Measurements from ENCODE around the gene CRYGC. TPM values are rescaled to one million over a fixed set of nuclear protein-coding genes. Genes with fewer than 3 reads are reported as not detected.
A peak's percentile ranks its signal among the peaks of the same experiment; 100 is the strongest.
"Not testable (repeated sequence)": the region's sequence is repeated elsewhere in the genome, so short reads cannot be mapped to it uniquely, and the experiment has no call there.

CRYGC gene
- polyA plus RNA-seq, 1 donor: not detected

DNA sequence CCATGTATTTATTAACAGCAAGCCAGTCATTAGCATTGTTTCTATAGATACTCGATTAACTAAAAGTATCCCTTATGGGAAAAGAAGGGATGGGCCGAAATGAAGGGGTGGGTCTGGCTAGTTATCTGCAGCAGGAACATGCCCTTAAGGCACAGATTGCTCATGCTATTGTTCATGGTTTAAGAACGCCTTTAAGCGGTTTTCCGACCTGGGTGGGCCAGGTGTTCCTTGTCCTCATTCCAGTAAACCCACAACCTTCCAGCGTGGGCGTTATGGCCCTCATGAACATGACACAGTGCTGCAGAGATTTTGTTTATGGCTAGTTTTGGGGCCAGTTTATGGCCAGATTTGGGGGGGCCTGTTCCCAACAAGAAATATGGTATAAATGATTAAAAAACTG lies 8.7 kb upstream of the CRYGC start:
- WGBS (ENCODE audit: insufficient coverage, low lambda C conversion rate): no CpG with 5 or more reads among the region's 7 CpGs

DNA sequence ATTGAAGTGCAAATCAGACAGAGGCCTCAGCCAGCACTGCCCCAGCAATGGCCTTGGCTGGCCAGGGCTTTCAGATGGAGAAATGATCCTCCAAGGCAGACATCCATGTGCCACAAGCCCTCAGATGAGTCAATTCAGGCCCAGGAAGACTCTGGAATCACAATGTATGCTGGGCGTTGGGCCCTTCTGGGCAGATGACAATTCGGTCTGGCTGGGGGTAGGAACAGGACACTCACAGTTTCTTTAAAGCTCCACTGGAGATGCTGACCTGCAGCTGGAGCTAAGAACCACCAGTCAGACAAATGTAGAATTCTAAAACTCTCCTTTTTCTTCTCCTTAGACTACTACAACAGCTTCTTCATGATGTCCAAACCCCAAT lies 7.1 kb upstream of the CRYGC start:
- peak overlapping the region; percentile 29 for H3K27ac ChIP-seq (ENCODE audit: low read length)
- no peak for DNase-seq

More for the DNA sequence above, 8.7 kb upstream of the CRYGC start:
- DNase-seq; H3K36me3 ChIP-seq (ENCODE audit: control insufficient read depth, insufficient read depth, low read length); H3K4me3 ChIP-seq (ENCODE audit: low read length); H3K27ac ChIP-seq (ENCODE audit: low read length); H3K9me3 ChIP-seq (ENCODE audit: control insufficient read depth, low read depth, low read length); H3K27me3 ChIP-seq (ENCODE audit: control insufficient read depth, insufficient read depth, low read length): not testable (repeated sequence)
- peaks cover 31% of the 10 kb centered on the region for H3K4me1 ChIP-seq (ENCODE audit: control insufficient read depth, insufficient read depth, low read length)

DNA sequence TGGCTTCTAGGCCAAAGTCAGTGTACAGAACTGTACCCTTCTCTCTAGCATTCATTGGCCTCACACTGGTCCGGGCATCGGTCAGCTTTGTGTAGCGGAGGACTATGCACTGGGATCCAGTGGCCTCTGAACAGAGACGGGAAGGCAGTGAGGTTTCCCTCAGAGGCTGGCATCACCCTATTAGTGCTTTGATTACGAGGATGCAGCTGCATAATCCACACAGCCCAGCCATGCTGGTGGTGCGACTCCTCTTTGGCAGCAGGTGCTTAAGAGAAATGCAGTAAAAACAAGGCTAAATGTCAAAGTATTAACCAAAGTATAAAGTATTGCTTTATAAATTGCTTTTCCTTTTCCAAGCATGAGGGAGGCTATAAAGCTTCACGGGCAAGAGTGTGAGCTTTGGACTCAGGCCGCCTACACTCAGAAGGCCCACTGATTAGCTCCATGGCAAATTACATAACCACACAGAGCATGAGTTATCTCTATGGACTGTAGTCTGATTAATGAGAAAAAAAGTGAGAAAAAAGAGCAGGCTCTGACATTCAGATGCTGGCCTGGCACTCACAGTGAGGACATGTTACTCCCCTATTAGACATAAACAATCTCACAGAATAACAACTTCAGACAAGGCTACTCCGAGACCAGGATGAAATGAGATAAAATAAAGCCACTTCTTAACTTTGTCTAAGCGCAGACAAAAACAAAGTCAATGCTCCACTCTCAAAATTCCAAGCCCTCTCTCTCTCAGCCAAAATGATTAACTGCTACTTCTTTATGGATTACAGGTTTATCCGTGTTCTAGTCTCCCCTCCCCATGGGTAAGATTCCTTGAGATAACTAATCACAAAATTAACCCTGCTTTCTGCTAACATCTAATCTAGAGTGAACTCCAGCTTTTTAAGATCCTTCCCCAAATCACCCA lies 6.4 kb upstream of the CRYGC start:
- H3K27me3 ChIP-seq (ENCODE audit: control insufficient read depth, insufficient read depth, low read length): no peaks in the 10 kb centered on the region
- H3K4me3 ChIP-seq (ENCODE audit: low read length): no peak overlapping the region
- no CpG with 5 or more reads among the region's 11 CpGs for WGBS (ENCODE audit: insufficient coverage, low lambda C conversion rate)
- peaks cover 28% of the 10 kb centered on the region for H3K4me1 ChIP-seq (ENCODE audit: control insufficient read depth, insufficient read depth, low read length)
- peak overlapping the region; percentile 71 for H3K27ac ChIP-seq (ENCODE audit: low read length)
- no peaks in the 10 kb centered on the region for H3K36me3 ChIP-seq (ENCODE audit: control insufficient read depth, insufficient read depth, low read length)
- peak; percentile 83 to 93 for DNase-seq
- H3K9me3 ChIP-seq (ENCODE audit: control insufficient read depth, low read depth, low read length): no peaks in the 10 kb centered on the region

More for the DNA sequence above, 7.1 kb upstream of the CRYGC start:
- Histone ChIP-seq H3K4me3 (ENCODE audit: low read length) (no peak overlapping the region), H3K36me3 (ENCODE audit: control insufficient read depth, insufficient read depth, low read length) (no peaks in the 10 kb centered on the region), H3K9me3 (ENCODE audit: control insufficient read depth, low read depth, low read length) (no peaks in the 10 kb centered on the region), H3K4me1 (ENCODE audit: control insufficient read depth, insufficient read depth, low read length) (peaks cover 28% of the 10 kb centered on the region), H3K27me3 (ENCODE audit: control insufficient read depth, insufficient read depth, low read length) (no peaks in the 10 kb centered on the region)
- WGBS (ENCODE audit: insufficient coverage, low lambda C conversion rate): no CpG with 5 or more reads among the region's 2 CpGs

DNA sequence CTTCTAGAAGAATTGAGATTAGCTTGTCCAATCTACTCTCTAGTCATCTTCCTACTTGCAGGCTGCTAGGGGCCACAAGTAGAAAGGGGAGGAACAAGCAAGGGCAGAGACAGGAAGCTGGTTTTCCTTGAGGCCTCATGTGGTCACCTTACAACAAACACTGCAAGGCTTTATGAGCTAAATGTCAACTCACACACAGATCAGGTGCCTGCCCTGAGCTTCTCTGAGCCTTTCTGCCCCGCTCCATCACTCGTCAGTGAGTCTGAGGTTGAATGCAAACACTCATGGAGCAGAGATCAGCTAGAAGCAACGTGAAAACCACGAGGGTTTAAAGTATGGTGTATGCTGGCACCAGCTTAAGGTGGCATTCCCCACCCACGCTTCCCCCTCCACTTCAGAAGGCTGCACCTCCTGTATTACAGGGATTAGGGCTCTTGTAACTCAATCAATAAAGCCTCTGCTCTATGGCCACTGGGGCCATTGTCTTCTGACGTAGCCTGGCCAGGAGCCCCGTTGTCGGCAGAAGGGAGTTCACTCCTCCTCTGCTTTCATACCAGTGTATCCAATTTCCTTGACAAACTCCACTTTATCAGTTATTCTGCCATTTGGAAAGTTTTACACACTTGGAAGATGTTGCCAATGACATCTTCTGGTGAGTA lies 5.4 kb upstream of the CRYGC start:
- Histone ChIP-seq H3K4me3 (ENCODE audit: low read length) (no peak overlapping the region), H3K27me3 (ENCODE audit: control insufficient read depth, insufficient read depth, low read length) (no peaks in the 10 kb centered on the region), H3K27ac (ENCODE audit: low read length) (peak overlapping the region; percentile 71), H3K36me3 (ENCODE audit: control insufficient read depth, insufficient read depth, low read length) (no peaks in the 10 kb centered on the region), H3K9me3 (ENCODE audit: control insufficient read depth, low read depth, low read length) (no peaks in the 10 kb centered on the region), H3K4me1 (ENCODE audit: control insufficient read depth, insufficient read depth, low read length) (peaks cover 36% of the 10 kb centered on the region)
- no CpG with 5 or more reads among the region's 8 CpGs for WGBS (ENCODE audit: insufficient coverage, low lambda C conversion rate)
- DNase-seq: peak; percentile 12 to 60

DNA sequence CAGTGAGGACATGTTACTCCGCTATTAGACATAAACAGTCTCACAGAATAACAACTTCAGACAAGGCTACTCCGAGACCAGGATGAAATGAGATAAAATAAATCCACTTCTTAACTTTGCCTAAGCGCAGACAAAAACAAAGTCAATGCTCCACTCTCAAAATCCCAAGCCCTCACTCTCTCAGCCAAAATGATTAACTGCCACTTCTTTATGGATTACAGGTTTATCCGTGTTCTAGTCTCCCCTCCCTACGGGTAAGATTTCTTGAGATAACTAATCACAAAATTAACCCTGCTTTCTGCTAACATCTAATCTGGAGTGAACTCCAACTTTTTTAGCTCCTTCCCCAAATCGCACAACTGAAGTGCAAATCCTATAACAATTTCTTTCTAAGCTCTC lies 1.1 kb upstream of the CRYGC start:
- Histone ChIP-seq H3K36me3 (ENCODE audit: control insufficient read depth, insufficient read depth, low read length) (no peaks in the 10 kb centered on the region), H3K4me1 (ENCODE audit: control insufficient read depth, insufficient read depth, low read length) (peaks cover 38% of the 10 kb centered on the region), H3K27ac (ENCODE audit: low read length) (no peak overlapping the region), H3K9me3 (ENCODE audit: control insufficient read depth, low read depth, low read length) (no peaks in the 10 kb centered on the region), H3K27me3 (ENCODE audit: control insufficient read depth, insufficient read depth, low read length) (no peaks in the 10 kb centered on the region), H3K4me3 (ENCODE audit: low read length) (no peak overlapping the region)
- WGBS (ENCODE audit: insufficient coverage, low lambda C conversion rate): no CpG with 5 or more reads among the region's 6 CpGs
- DNase-seq: no peak

DNA sequence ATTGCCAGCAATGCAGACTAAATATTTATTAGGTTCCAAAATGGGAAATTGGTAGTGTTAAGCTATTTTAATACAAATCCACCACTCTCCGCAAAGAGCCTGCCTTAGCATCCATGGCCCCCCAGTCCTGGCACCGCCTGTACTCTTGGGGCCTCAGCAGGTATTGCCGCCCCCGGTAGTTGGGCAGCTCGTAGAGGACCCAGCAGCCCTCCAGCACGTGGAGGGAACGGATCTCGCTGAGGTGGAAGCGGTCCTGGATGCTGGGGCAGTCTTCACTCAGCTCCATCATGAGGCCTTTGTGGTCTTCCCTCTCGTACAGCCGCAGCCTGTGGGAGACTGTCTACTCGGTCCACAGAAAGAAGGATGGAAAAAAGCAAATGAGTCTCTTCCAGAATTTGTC lies 1.5 kb downstream of the CRYGC start:
- no peak for DNase-seq
- no peaks in the 10 kb centered on the region for H3K9me3 ChIP-seq (ENCODE audit: control insufficient read depth, low read depth, low read length)
- no peaks in the 10 kb centered on the region for H3K36me3 ChIP-seq (ENCODE audit: control insufficient read depth, insufficient read depth, low read length)
- no peaks in the 10 kb centered on the region for H3K27me3 ChIP-seq (ENCODE audit: control insufficient read depth, insufficient read depth, low read length)
- WGBS (ENCODE audit: insufficient coverage, low lambda C conversion rate): 100% methylated on average over 2 of the region's 12 CpGs
- no peak overlapping the region for H3K27ac ChIP-seq (ENCODE audit: low read length)
- no peak overlapping the region for H3K4me3 ChIP-seq (ENCODE audit: low read length)
- peaks cover 33% of the 10 kb centered on the region for H3K4me1 ChIP-seq (ENCODE audit: control insufficient read depth, insufficient read depth, low read length)

DNA sequence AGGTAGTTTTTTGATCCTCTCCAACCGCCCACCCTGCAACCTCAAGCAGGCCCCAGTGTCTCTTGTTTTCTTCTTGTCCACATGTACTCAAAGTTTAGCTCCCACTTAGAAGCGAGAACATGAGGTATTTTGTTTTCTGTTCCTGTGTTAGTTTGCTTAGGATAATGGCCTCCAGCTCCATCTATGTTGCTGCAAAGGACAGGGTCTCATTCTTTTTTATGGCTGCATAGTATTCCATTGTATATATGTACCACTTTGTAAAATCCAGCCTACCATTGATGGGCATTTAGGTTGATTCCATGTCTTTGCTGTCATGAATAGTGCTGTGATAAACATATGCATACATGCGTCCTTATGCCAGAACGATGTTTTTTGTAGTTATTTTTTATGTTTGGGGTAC lies 2.5 kb downstream of the CRYGC start:
- Histone ChIP-seq H3K27me3 (ENCODE audit: control insufficient read depth, insufficient read depth, low read length) (no peaks in the 10 kb centered on the region), H3K9me3 (ENCODE audit: control insufficient read depth, low read depth, low read length) (no peaks in the 10 kb centered on the region), H3K4me1 (ENCODE audit: control insufficient read depth, insufficient read depth, low read length) (peaks cover 33% of the 10 kb centered on the region), H3K36me3 (ENCODE audit: control insufficient read depth, insufficient read depth, low read length) (no peaks in the 10 kb centered on the region), H3K27ac (ENCODE audit: low read length) (no peak overlapping the region), H3K4me3 (ENCODE audit: low read length) (no peak overlapping the region)
- WGBS (ENCODE audit: insufficient coverage, low lambda C conversion rate): 100% methylated on average over 3 of the region's 4 CpGs
- DNase-seq: no peak

DNA sequence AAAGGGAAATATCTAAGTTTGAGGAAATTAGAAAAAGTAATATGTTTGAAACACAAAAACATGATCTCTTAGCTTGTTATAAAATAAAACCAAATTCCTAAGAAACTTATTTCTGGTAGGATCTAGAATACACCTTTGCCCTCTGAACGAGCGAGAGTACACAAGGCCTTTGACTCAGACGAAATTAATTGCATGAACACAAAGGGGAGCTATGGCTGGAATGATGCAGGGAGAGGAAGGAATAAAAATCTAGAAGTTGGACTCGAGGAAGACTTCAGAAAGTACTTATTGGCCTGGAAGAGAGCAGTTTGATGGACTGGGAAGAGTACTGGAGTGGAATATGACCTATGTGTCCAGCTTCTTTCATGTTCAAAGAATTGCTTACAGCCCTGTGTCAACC lies 4.4 kb downstream of the CRYGC start:
- Histone ChIP-seq H3K9me3 (ENCODE audit: control insufficient read depth, low read depth, low read length) (no peaks in the 10 kb centered on the region), H3K36me3 (ENCODE audit: control insufficient read depth, insufficient read depth, low read length) (no peaks in the 10 kb centered on the region), H3K27ac (ENCODE audit: low read length) (no peak overlapping the region), H3K4me3 (ENCODE audit: low read length) (no peak overlapping the region), H3K27me3 (ENCODE audit: control insufficient read depth, insufficient read depth, low read length) (no peaks in the 10 kb centered on the region), H3K4me1 (ENCODE audit: control insufficient read depth, insufficient read depth, low read length) (peaks cover 27% of the 10 kb centered on the region)
- DNase-seq: peak; percentile 18 to 64
- 17% methylated on average over 1 of the region's 4 CpGs for WGBS (ENCODE audit: insufficient coverage, low lambda C conversion rate)

DNA sequence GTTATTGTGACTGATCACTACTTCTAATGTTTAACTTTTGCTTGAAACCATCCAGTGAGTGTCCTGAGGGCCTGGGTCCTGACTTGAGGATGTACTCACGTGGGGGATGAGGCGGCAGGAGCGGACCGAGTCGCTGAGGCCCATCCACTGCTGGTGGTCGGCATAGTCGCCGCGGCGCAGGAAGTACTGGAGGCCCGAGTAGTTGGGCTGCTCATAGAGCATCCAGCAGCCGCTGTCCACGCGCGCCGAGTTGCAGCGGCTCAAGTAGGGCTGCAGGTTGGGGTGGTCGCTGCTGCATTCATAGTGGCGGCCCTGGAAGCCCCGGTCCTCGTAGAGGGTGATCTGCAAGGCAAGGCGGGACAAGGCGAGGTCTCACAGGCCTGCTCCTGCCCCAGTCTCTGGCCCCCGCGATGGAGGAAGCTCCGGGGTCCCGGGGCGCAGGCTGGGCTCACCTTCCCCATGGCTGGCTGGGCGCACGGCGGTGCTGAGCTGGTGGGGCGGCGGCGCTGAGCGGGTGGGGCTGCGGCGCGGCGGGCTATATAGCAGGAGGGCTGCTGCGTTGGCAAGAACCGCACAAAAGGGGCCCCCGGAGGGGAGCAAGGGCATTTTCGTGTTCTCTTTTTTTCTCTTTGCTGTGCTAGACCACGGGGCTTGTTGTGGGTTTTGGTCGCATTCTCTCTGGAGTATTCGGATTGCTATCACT lies 5.5 kb downstream of the CRYGC start, which contains the start of gene CRYGD:
TSS of gene CRYGD (minus strand) at position 512 of the 703 bp plus-strand sequence. CDS start at position 461, 51 bp downstream.
- Histone ChIP-seq H3K4me3 (ENCODE audit: low read length) (peak within 1 kb of the TSS; percentile 25), H3K4me1 (ENCODE audit: control insufficient read depth, insufficient read depth, low read length) (peaks cover 16% of the 10 kb centered on the region)
- H3K9me3 ChIP-seq (ENCODE audit: control insufficient read depth, low read depth, low read length); H3K36me3 ChIP-seq (ENCODE audit: control insufficient read depth, insufficient read depth, low read length); H3K27ac ChIP-seq (ENCODE audit: low read length); H3K27me3 ChIP-seq (ENCODE audit: control insufficient read depth, insufficient read depth, low read length): not testable (repeated sequence)
- WGBS (ENCODE audit: insufficient coverage, low lambda C conversion rate): no CpG with 5 or more reads among the region's 46 CpGs
- peak in 1 of 2 donors; percentile 26 for DNase-seq

DNA sequence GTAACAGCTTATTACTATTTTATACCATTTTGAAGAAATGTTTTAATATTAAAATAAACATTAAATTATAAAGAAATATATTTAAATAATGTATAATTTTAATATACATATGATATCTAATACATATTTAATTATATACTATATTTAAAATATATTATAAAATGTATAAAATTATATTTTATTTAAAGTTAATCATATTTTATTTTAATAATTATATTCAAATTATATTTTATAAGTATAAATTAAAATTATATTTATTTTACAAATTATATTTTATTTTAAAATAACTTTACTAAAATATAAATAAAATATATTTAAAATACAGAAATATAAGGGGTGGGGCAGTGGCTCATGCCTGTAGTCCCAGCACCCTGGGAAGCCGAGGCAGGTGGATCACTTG lies 7.4 kb downstream of the CRYGC start:
- H3K27ac ChIP-seq (ENCODE audit: low read length): no peak overlapping the region
- H3K36me3 ChIP-seq (ENCODE audit: control insufficient read depth, insufficient read depth, low read length): no peaks in the 10 kb centered on the region
- no peak for DNase-seq
- WGBS (ENCODE audit: insufficient coverage, low lambda C conversion rate): no CpG with 5 or more reads among the region's 1 CpG
- no peaks in the 10 kb centered on the region for H3K9me3 ChIP-seq (ENCODE audit: control insufficient read depth, low read depth, low read length)
- peaks cover 15% of the 10 kb centered on the region for H3K4me1 ChIP-seq (ENCODE audit: control insufficient read depth, insufficient read depth, low read length)
- H3K27me3 ChIP-seq (ENCODE audit: control insufficient read depth, insufficient read depth, low read length): no peaks in the 10 kb centered on the region
- H3K4me3 ChIP-seq (ENCODE audit: low read length): no peak overlapping the region

Data from large intestine (tissue), 3 donors.